Prostate gland (tissue), 2 donors: ENCODE measurements around the gene CRYL1. TPM values are rescaled to one million over a fixed set of nuclear protein-coding genes. Genes with fewer than 3 reads are reported as not detected.

Source experiments
- DNase-seq: peaks from one replicate; pipeline ENCODE4 v3.0.0-alpha.2; 2019; ENCODE audit warnings: low spot score
- H3K27ac ChIP-seq, 2 donors: fragments of 200-600 bp; sonication (generic); 2 replicates each; pipeline ENCODE4 v1.5.1; 2017 to 2019
- H3K27me3 ChIP-seq: fragments of 200-600 bp; sonication (generic); replicated peaks from 2 replicates; pipeline ENCODE4 v1.5.1; 2019; ENCODE audit not compliant: insufficient read depth
- H3K36me3 ChIP-seq, 2 donors: fragments of 200-600 bp; sonication (generic); 1 replicate in 1 of 2; 2 replicates in 1 of 2; pipeline versions ENCODE4 v1.5.1 to v1.8.1; 2017 to 2019
- H3K4me1 ChIP-seq: fragments of 200-600 bp; sonication (generic); replicated peaks from 2 replicates; pipeline ENCODE4 v1.5.1; 2019
- H3K4me3 ChIP-seq, 2 donors: fragments of 200-600 bp; sonication (generic); 2 replicates each; pipeline ENCODE4 v1.5.1; 2017 to 2019
- H3K9me3 ChIP-seq: fragments of 200-600 bp; sonication (generic); 2 replicates; pipeline ENCODE4 v1.5.1; 2017
- POLR2A ChIP-seq: fragments of 450-650 bp; IDR thresholded peaks from one replicate; pipeline ENCODE4 v1.6.1; 2016; ENCODE audit warnings: antibody characterized with exemption, mild to moderate bottlenecking
- POLR2AphosphoS5 ChIP-seq: sonication (generic); formaldehyde crosslinking; IDR thresholded peaks from one replicate; pipeline ENCODE4 v1.6.1; 2017; ENCODE audit warnings: antibody characterized with exemption
- WGBS: methylation state at CpG from one replicate; pipeline ENCODE4 v1.1.5; 2018; 5-methylcytosine and 5-hydroxymethylcytosine counted together
- intact Hi-C: fragments of 100-400 bp; cut with DNase I; formaldehyde crosslinking; loops from one replicate; pipeline ENCODE4 v1.14.2; 2022
- total RNA-seq, 2 donors: library from RNA; depleted of rRNA; stranded (reverse); fragments of >200 nt; gene quantifications; one replicate each; pipeline ENCODE4 v1.1.0, GENCODE V29; 2016
- TF ChIP-seq, protein P1 (sequence below), 4 experiments: fragments of 200-600 bp in 2 of 4; fragments of 450-650 bp in 2 of 4; sonication (generic) in 2 of 4; IDR thresholded peaks; 1 replicate in 3 of 4; 2 replicates in 1 of 4; pipeline ENCODE4 v1.5.1; 2016 to 2019; ENCODE audit warnings: antibody characterized with exemption in 4 of 4, mild to moderate bottlenecking in 2 of 4, moderate library complexity in 2 of 4

CRYL1 gene
- total RNA-seq: 10 to 100 TPM; 35.3 to 75.5 TPM

DNA sequence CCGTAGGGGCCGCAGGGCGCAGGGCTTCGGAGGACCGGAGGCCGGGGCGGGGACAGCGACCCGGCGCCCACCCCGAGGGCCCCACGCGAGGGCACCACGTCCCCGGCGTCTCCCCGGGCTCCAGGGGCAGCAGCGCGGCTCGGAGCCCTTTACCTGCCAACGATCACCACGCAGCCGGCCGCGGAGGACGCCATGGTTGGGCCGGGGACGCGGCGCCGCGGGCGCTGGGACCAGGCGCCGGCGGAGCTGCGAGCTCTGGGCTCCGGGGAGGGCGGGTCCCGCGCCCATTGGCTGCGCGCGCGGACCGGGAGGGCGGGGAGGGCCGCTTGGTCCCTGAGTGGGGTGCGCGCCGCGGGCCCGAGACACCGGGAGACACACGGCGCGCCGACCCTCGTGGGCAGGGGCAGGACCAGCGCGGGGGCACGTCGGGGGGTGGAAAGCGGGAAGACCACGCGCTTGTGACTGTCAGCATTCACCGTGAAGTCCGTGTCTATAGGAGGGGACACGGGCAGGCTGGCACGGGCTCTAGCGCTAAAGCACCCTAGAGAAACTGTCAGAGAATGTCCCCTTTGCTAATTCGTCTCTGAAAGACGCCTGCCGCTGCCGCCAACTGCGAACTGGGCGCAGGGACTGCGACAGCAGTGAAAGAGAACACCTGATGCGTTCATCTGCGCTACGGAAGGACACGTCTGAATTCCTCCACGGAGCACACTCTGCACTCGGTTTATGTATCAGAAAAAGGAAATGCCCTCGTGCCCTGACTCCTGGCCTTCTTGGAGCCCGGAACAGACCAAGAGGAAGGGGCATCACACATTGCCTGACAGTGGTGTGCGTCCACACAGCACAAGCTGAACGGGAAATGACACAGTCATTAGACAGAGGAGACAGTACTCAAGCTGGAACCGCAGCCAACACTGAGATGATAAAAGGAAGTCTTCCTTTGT, at the start of gene CRYL1:
Gene CRYL1 (minus strand): TSS at position 257 of the 944 bp plus-strand sequence. CDS start 63 bp downstream, at position 194.
- Histone ChIP-seq H3K4me1 (no peaks in the 10 kb centered on the region), H3K27ac (peak within 1 kb of the TSS; percentile 79 to 80), H3K36me3 (no peaks in the 10 kb centered on the region), H3K9me3 (no peaks in the 10 kb centered on the region), H3K27me3 (no peaks in the 10 kb centered on the region), H3K4me3 (peak within 1 kb of the TSS; percentile 94 to 98)
- DNase-seq: peak; percentile 71
- under 1% methylated on average over 52 of the region's 89 CpGs for WGBS
- intact Hi-C loops: loop anchor here (2.0 kb wide), 1 partner anchor 41 kb away; the partner anchor contains the start of gene IFT88
- TF ChIP-seq, protein P1, sequence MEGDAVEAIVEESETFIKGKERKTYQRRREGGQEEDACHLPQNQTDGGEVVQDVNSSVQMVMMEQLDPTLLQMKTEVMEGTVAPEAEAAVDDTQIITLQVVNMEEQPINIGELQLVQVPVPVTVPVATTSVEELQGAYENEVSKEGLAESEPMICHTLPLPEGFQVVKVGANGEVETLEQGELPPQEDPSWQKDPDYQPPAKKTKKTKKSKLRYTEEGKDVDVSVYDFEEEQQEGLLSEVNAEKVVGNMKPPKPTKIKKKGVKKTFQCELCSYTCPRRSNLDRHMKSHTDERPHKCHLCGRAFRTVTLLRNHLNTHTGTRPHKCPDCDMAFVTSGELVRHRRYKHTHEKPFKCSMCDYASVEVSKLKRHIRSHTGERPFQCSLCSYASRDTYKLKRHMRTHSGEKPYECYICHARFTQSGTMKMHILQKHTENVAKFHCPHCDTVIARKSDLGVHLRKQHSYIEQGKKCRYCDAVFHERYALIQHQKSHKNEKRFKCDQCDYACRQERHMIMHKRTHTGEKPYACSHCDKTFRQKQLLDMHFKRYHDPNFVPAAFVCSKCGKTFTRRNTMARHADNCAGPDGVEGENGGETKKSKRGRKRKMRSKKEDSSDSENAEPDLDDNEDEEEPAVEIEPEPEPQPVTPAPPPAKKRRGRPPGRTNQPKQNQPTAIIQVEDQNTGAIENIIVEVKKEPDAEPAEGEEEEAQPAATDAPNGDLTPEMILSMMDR (IDR thresholded peaks at IDR 0.05): no peak
- TF ChIP-seq POLR2A (peak; percentile 49), POLR2AphosphoS5 (peak; percentile 35)

DNA sequence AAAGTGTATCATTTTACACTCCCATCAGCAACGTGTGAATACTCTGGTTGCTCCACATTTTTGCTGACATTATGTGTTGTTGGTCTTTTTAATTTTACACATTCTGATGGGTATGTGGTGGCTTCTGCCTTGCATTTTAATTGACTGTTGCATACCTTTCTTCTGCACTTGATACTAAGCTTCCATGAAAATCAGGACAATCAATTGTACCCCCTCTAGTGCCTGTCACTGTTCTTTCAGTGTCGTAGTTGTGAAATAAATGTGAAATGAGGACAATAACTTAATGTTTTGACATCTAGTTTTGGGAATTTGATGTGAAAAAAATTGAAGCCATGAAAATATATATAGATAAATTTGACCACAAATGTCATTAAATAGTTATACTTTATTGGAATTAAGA, 48.0 kb upstream of the CRYL1 start:
- Histone ChIP-seq H3K4me3 (no peak overlapping the region), H3K36me3 (no peaks in the 10 kb centered on the region), H3K27me3 (no peaks in the 10 kb centered on the region), H3K4me1 (no peaks in the 10 kb centered on the region), H3K27ac (no peak overlapping the region), H3K9me3 (no peaks in the 10 kb centered on the region)
- intact Hi-C loops: no loop called here
- no peak for DNase-seq
- no peak for TF ChIP-seq POLR2A
- 71% methylated on average over 2 of the region's 2 CpGs for WGBS

GRCh38 chr13:20573186-20573585, 47.5 kb upstream of the CRYL1 start:
- no peaks in the 10 kb centered on the region for H3K9me3 ChIP-seq
- H3K4me3 ChIP-seq: no peak overlapping the region
- peaks cover under 1% of the 10 kb centered on the region for H3K4me1 ChIP-seq
- H3K27me3 ChIP-seq: no peaks in the 10 kb centered on the region
- H3K27ac ChIP-seq: no peak overlapping the region
- no peaks in the 10 kb centered on the region for H3K36me3 ChIP-seq
- TF ChIP-seq POLR2AphosphoS5: no peak
- TF ChIP-seq POLR2A: no peak
- TF ChIP-seq, protein P1 (IDR thresholded peaks at IDR 0.05): no peak
- intact Hi-C loops: no loop called here
- WGBS: 63% methylated on average over 4 of the region's 4 CpGs
- no peak for DNase-seq

- Histone ChIP-seq H3K4me3 (no peak overlapping the region), H3K27ac (no peak overlapping the region), H3K4me1 (peaks cover 3% of the 10 kb centered on the region), H3K27me3 (no peaks in the 10 kb centered on the region), H3K9me3 (no peaks in the 10 kb centered on the region), H3K36me3 (no peaks in the 10 kb centered on the region)
- intact Hi-C loops: no loop called here
- DNase-seq: no peak
- TF ChIP-seq, protein P1 (IDR thresholded peaks at IDR 0.05): no peak
- TF ChIP-seq POLR2A: no peak
- no peak for TF ChIP-seq POLR2AphosphoS5
Observed at GRCh38 chr13:20571676-20572075, 46.0 kb upstream of the CRYL1 start.

DNA sequence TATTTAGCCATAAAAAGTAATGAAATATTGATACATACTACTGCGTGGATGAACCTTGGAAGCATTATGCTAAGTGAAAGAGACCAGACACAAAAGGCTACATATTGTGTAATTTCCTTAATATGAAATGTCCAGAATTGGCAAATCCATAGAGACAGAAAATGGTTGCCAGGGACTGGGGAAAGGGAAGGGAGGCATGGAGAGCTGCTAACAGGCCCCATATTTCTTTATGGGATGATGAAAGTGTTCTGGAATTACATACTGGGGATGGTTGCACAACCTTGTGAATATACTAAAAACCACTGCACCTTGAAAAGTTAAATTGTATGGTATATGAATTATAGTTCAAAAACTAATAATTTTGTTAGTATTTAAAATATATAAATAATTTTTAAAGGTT, 44.9 kb upstream of the CRYL1 start:
- Histone ChIP-seq H3K27me3 (no peaks in the 10 kb centered on the region), H3K4me3 (no peak overlapping the region), H3K36me3 (no peaks in the 10 kb centered on the region), H3K9me3 (no peaks in the 10 kb centered on the region), H3K27ac (no peak overlapping the region), H3K4me1 (peaks cover 3% of the 10 kb centered on the region)
- no peak for DNase-seq
- WGBS: 90% methylated on average over 1 of the region's 1 CpG
- no peak for TF ChIP-seq POLR2AphosphoS5
- no peak for TF ChIP-seq POLR2A
- TF ChIP-seq, protein P1 (IDR thresholded peaks at IDR 0.05): no peak
- intact Hi-C loops: no loop called here
